A673 (cell line): ENCODE measurements around the gene FZD4. TPM values are rescaled to one million over a fixed set of nuclear protein-coding genes. Genes with fewer than 3 reads are reported as not detected.
A peak's percentile ranks its signal among the peaks of the same experiment; 100 is the strongest.

Experiments used
- BruUV-seq: library from RNA; stranded (reverse); fragments of 400-500 nt; replicated peaks from 2 replicates; lab custom pipeline; 2021; lab: Mats Ljungman, UMichigan
- CTCF ChIA-PET: fragments of 300-600 bp; sonication (Branson Sonifier 250); formaldehyde crosslinking; loops from one replicate; lab custom pipeline; 2022; ENCODE audit warnings: antibody characterized with exemption; lab: Charles Lee
- POLR2A ChIA-PET: fragments of 300-600 bp; sonication (Branson Sonifier 250); formaldehyde crosslinking; loops from one replicate; lab custom pipeline; 2022; ENCODE audit warnings: antibody characterized with exemption; ENCODE audit not compliant: low non-redundant PET; lab: Charles Lee
- DNase-seq: peaks from one replicate; pipeline ENCODE4 v3.0.0-alpha.2; 2015; ENCODE audit warnings: low spot score
- H3K27ac ChIP-seq: fragments of 200-600 bp; sonication (generic); 2 replicates; pipeline ENCODE4 v1.5.1; 2016; ENCODE audit warnings: mixed run types, low read depth, mild to moderate bottlenecking, mixed read lengths, antibody characterized with exemption, low read length; ENCODE audit not compliant: poor library complexity, severe bottlenecking
- H3K27me3 ChIP-seq: fragments of 200-600 bp; sonication (generic); replicated peaks from 2 replicates; pipeline ENCODE4 v1.6.1; 2017; ENCODE audit warnings: mixed run types, low read depth, mild to moderate bottlenecking, mixed read lengths, antibody characterized with exemption, low read length; ENCODE audit not compliant: insufficient read depth, poor library complexity
- H3K36me3 ChIP-seq: fragments of 200-600 bp; sonication (generic); 2 replicates; pipeline ENCODE4 v1.6.1; 2016; ENCODE audit warnings: mixed run types, mild to moderate bottlenecking, mixed read lengths, antibody characterized with exemption, low read length; ENCODE audit not compliant: insufficient read depth, poor library complexity, severe bottlenecking
- H3K4me1 ChIP-seq: fragments of 200-600 bp; sonication (generic); 2 replicates; pipeline ENCODE4 v1.6.1; 2017; ENCODE audit warnings: mixed run types, mild to moderate bottlenecking, mixed read lengths, antibody characterized with exemption, low read length; ENCODE audit not compliant: insufficient read depth, poor library complexity, severe bottlenecking
- H3K4me3 ChIP-seq: fragments of 200-600 bp; sonication (generic); 2 replicates; pipeline ENCODE4 v1.5.1; 2016; ENCODE audit warnings: low read depth, mixed run types, mild to moderate bottlenecking, mixed read lengths, low read length; ENCODE audit not compliant: poor library complexity, severe bottlenecking
- H3K9me3 ChIP-seq: fragments of 200-600 bp; sonication (generic); 2 replicates; pipeline ENCODE4 v1.6.1; 2016; ENCODE audit warnings: mixed run types, low read depth, mild to moderate bottlenecking, mixed read lengths, antibody characterized with exemption, low read length; ENCODE audit not compliant: poor library complexity, severe bottlenecking
- CTCF ChIP-seq: fragments of 300-800, 200-600 bp; sonication (generic); conservative IDR thresholded peaks from 2 replicates; pipeline ENCODE4 v1.5.1; 2017; ENCODE audit warnings: low read depth, mild to moderate bottlenecking, antibody characterized with exemption, low read length, moderate library complexity, mixed read lengths
- EZH2 ChIP-seq: fragments of 200-600 bp; sonication (generic); IDR thresholded peaks from 2 replicates; pipeline ENCODE4 v1.6.1; 2017; ENCODE audit warnings: borderline replicate concordance, low read depth, mild to moderate bottlenecking, mixed read lengths, antibody characterized with exemption, low read length; ENCODE audit not compliant: poor library complexity, severe bottlenecking
- intact Hi-C: fragments of 100-400 bp; cut with micrococcal nuclease; formaldehyde crosslinking; loops from one replicate; pipeline ENCODE4 v1.10.0; 2022; ENCODE audit not compliant: unreplicated experiment
- total RNA-seq: library from RNA; stranded (reverse); gene quantifications from 2 replicates; pipeline ENCODE4 v1.2.3, GENCODE V29; 2021

Gene FZD4
- total RNA-seq, 1 experiment from 2014 or later: 89.1 TPM

GRCh38 chr11:86954269-86955110 lies 705 bp downstream of the FZD4 start:
- intact Hi-C loops: loop anchor here (5.0 kb wide), 1 partner anchor 38 kb away; no protein-coding TSS in a partner anchor
- TF ChIP-seq CTCF (no peak), EZH2 (no peak)
- no TSS peak for BruUV-seq
- Histone ChIP-seq H3K4me1 (peaks cover 67% of the 10 kb centered on the region), H3K9me3 (no peaks in the 10 kb centered on the region), H3K36me3 (peaks cover 37% of the 10 kb centered on the region), H3K27ac (peak overlapping the region; percentile 88), H3K27me3 (no peaks in the 10 kb centered on the region), H3K4me3 (peak overlapping the region; percentile 90)
- POLR2A ChIA-PET: interaction anchor here (0.6 kb wide), 2 partner anchors 41 to 320 kb away, joined by 3 read pairs; no protein-coding TSS in a partner anchor
- CTCF ChIA-PET: interaction anchor here (0.8 to 1.2 kb wide), 2 partner anchors 8 to 32 kb away, joined by 3 to 4 read pairs; no protein-coding TSS in a partner anchor
- DNase-seq: peak; percentile 68

- DNase-seq: no peak
Measured at GRCh38 chr11:86952221-86952875, 2.8 kb downstream of the FZD4 start.

More at GRCh38 chr11:86952221-86952875, 2.8 kb downstream of the FZD4 start:
- BruUV-seq: no TSS peak
- Histone ChIP-seq H3K9me3 (no peaks in the 10 kb centered on the region), H3K27me3 (no peaks in the 10 kb centered on the region), H3K4me1 (peaks cover 67% of the 10 kb centered on the region), H3K27ac (peak overlapping the region; percentile 88), H3K4me3 (peak overlapping the region; percentile 90), H3K36me3 (peaks cover 58% of the 10 kb centered on the region)
- CTCF ChIA-PET: no interaction called here
- TF ChIP-seq CTCF (no peak), EZH2 (no peak)
- POLR2A ChIA-PET: interaction anchor here (0.6 kb wide), 1 partner anchor 13 kb away, joined by 3 read pairs; no protein-coding TSS in a partner anchor
- intact Hi-C loops: no loop called here
